DMS 273 (cell line): ENCODE measurements around the gene PLAU.

Experiments
- DNase-seq: peaks from one replicate; lab custom pipeline; 2025; ENCODE audit not compliant: unreplicated experiment; lab: John Stamatoyannopoulos, UW

The PLAU gene

DNA sequence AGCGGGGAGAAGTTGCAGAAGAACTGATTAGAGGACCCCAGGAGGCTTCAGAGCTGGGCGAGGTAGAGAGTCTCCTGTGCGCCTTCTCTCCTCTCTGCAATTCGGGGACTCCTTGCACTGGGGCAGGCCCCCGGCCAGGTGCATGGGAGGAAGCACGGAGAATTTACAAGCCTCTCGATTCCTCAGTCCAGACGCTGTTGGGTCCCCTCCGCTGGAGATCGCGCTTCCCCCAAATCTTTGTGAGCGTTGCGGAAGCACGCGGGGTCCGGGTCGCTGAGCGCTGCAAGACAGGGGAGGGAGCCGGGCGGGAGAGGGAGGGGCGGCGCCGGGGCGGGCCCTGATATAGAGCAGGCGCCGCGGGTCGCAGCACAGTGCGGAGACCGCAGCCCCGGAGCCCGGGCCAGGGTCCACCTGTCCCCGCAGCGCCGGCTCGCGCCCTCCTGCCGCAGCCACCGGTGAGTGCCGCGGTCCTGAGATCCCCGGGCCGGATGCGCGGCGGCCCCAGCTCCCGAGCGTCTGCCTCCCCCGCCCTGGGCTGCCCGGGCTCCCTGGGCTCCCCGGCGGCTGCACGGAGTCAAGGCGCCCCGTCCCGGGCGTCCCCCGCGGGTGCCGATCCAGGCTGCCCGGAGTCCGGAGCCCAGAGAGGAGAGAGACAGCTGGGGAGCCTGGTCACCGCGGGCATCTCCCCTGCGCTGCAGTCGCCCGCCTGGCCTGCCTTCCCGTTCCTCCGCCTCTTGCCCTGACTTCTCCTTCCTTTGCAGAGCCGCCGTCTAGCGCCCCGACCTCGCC is at the start of gene PLAU:
Gene PLAU, plus strand, starts transcription at position 369 of the 789 bp plus-strand sequence. CDS start 424 bp downstream, outside the sequence.
- DNase-seq: peak; percentile 57

- no peak for DNase-seq
Observed at GRCh38 chr10:73862011-73862410, 48.9 kb upstream of the PLAU start.

GRCh38 chr10:73863039-73863817 is 47.7 kb upstream of the PLAU start:
- DNase-seq: no peak

DNA sequence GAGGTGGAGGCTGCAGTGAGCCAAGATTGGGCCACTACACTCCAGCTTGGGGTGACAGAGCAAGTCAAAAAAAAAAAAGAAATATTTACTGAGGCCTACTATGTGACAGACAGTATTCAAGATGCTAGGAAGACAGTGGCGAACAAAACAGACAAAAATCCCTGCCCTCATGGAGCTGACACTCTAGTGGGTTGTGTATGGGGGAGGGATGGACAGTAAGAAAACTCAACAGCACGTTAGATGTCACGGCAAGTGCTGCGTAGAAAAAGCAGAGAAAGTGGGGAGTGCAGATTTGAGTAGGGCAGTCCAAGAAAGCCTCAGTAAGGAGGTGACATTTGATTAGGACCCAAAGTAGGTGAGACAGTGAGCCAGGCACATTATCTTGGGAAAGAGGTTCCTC is 46.7 kb upstream of the PLAU start:
- no peak for DNase-seq

- no peak for DNase-seq
Observed at GRCh38 chr10:73865107-73865458, 45.8 kb upstream of the PLAU start.

DNA sequence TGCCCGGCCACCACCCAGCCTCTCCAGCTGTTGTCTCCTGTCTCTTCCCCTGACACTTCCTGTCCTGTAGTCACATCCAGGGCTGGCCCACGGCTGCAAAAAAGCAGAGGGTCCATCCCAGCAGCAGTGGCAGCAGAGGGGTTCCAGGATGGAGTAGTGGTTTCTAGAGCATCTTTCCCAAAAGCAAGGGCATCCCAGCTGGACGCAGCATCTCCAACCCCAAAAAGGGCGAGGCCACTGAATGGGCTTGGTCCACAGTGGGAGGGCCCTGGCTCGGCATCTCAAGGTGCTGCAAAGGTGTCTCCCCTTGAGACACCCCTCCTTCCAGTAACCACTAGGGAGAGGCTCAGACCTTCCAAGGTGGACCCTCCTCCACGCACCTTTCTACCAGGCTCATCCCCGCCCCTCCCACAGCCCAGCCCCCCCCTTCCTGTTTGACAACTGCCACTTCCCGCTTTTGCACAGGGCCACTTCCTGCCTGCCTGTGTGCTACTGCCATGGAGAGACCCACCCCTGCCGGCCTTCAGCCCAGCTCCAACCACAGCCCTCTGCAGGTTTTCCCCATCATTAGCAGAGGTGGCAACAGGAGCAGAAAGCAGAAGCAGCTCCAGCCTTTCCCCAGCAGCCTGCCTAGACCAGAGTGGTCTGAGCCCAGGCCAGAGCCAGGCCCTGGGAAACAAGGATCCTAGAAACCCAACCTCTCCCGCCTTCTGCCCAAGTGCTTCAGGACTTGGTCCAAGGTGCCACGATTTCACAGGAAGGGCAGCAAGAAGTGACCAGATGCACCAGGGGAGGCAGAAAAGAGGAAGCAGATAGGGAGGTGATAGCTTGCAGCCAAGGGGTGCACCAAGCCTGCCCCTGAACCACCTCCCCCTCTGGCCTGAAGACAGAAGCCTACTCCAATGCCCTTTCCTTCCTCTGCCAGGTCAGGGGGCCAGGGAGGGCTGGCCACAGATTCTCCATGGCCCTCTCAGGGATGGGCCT is 45.2 kb upstream of the PLAU start:
- no peak for DNase-seq

GRCh38 chr10:73866621-73867020 is 44.3 kb upstream of the PLAU start:
- no peak for DNase-seq

DNA sequence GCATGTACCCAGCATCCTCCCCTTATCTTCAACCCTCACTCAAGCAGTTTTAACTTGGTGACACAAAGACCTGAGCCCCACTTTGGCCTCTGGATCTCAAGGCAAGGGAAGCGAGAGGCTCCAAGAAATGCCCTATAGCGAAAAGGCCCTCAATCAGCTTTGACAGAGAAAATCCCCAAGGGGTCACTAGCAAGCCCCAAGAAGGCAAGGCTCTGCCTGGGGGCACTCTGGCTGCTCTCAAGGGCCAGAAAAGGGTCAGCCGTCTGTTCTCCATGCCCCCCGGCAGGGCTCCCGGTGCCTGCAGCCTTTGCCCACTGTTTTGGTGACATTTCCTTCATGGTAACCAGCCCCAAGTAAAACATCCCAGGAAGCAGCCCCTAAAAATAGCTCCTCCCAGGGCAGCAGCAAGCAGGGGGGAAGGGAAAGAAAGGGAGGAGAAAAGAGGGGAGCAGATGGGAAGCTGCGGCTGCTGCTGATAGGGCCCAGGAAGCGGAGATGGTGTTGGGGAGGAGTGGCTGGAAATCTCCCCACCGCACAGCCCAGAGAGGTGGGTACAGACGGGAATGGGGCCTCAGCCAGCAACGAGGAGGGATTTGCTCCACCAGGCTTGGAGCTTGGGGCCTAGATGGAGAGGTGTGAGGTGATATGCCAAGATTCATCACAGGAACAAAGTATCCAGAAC is 43.7 kb upstream of the PLAU start:
- no peak for DNase-seq

GRCh38 chr10:73867871-73868631 is 42.9 kb upstream of the PLAU start:
- DNase-seq: no peak

GRCh38 chr10:73868655-73869195 is 42.2 kb upstream of the PLAU start:
- DNase-seq: no peak

DNA sequence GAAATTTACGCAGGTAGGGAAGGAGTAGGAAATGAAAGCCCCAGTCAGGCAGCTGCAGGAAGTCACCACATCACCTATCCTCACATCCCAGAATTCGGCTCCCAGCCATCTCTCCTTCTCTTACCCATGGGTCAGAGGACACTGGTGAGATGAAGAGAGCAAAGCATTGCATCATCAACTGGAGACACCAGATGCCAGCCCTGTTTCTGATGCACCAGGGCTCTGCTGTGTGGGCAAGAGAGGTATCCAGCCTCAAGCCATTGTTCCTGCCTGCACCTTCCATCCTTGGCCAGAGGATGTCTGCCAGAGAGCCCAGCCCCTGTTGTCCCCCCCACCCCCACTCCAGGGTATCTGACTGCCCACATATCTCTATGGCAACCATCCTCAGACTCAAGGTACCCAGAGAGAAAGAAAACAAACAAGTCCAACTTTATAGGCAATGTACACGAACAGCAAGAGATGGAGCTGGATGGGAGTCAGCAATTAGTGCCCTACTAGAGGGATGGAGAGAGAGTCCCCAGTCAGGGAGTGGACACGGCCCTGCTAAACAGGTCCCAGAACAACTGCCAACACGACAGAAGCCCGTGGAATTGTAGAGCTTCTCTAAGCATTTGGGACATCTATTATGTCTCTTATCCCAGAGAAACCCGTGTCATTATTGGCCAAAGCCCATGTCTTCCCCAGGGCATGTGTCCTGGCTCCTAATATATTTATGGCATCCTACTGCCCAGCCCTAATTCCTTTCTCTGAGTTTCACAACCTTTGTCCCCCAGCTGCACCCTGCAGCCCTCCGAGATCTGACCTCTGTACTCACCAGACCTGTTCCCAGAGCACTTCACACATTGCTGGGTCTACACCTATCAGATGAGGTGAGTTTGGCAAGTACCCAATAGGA is 39.4 kb upstream of the PLAU start:
- DNase-seq: no peak

- peak; percentile 62 for DNase-seq
Observed at GRCh38 chr10:73872190-73872710, 38.7 kb upstream of the PLAU start.

- DNase-seq: no peak
Observed at GRCh38 chr10:73873142-73873837, 37.6 kb upstream of the PLAU start.

DNA sequence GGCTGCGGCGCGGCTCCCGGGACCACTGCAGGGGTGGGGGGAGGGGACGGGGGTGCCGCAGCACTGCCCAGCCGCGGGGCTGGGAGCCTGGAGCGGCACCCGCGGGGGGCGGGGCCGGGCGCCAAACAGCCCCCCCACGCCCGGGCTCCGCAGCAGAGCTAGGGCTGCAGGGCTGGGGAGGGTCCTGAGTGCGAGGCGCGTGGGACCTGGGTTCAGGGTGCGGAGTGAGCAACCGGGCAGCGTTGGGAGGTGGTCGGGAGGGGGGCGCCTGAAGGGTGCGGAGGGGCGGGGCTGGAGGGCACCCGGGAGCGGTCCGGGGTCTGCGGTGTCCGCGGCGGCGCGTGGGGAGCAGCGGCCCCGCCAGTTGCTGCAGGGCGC is 37.1 kb upstream of the PLAU start:
- peak; percentile 23 for DNase-seq

DNA sequence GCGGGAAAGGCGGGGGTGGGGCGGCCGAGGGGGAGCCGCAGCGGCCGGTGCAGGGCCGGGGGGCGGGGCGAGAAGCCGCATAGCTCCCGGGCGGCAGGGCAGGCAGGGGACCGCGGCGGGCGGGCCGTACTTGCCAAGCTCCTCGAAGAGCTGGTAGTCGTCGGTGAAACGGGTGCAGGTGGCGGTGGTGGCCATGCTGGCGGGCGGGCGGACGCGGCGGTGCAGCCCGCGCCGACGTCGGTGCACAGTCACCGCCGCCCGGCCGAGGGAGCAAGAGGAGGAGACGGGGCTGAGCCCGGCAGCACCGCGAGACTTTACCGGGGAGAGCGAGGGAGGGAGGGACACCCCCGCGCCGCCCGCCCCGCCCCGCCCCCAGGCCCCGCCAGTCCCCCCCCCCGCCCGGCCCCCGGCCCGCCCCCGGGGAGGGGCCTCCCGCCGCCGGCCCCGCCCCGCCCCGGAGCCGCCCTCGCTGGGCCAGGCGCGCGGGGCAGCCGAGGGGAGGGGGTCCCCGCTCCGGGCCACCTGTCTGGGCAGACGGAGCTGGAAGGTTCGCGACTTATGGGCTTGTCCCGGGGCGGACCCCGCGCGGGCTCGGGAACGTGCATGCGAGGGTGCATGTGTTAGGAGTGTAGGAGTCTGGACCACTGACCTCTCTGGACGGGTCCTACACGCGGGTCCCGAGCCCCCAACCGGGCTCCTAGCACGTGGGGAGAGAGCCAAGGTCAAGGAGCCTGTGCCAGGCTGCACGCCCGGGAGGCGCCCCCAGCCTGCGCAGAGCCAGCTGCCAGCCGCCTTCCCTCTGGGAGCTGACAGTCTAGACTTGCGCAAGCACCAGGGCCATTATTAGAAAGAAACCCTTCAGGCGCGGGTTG is 36.4 kb upstream of the PLAU start, which contains the start of gene CAMK2G:
Gene CAMK2G, minus strand, starts transcription at position 289 of the 872 bp plus-strand sequence. Its CDS starts 94 bp downstream, at position 195.
- DNase-seq: peak; percentile 87

DNA sequence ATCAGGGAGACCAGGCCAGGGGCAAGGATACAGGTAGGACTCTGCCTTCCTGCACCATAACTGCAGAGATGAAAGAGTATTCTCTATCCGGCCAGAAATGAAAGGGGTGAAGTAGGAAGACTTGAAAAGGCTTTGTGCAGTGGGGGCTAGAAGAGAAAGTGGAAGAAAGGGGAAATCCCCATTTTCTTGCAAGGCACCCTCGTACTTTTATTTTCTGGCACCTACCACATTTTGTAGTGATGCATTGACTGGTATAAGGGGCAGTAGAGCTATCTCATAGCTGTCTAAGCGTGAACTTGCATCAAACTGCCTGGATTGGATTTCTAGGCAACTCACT is 35.8 kb upstream of the PLAU start:
- DNase-seq: peak; percentile 25

DNA sequence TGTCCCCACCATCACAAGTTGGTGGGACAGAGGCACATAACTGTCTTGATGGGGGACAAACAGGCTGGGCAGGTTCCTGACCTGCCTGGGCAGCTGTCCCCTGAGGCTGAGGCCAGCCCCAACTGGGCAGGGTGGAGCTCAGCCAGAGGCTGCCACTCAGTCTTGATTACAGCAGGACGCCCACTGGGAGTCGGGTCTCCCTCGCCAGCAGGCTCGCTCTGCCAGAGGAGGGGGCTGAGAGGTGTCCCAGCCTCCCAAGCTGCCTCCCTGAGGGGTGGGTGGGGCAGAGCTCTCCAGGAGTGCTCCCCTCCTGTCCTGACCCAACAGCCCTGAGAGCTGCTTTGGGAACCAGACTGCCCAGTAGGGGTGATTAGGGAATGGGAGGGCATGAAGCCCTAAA is 34.8 kb upstream of the PLAU start:
- DNase-seq: no peak
